ENCODE results near the gene LARP1. TPM values are rescaled to one million over a fixed set of nuclear protein-coding genes. Genes with fewer than 3 reads are reported as not detected.

Gene LARP1
- total and polyA plus RNA-seq, 2 donors (not counting 1 experiment from before 2014, with no cell fraction given) = 59.6 to 150 TPM

GRCh38 chr5:154761046-154761736 lies 6.0 kb downstream of the LARP1 start:
- peak overlapping the region in 3 of 5 experiments; percentile 3 to 33 (median 5) for H3K4me3 ChIP-seq (ENCODE audit: control extremely low read depth in 1 of 5, extremely low read depth in 1 of 5, insufficient read depth in 1 of 5, low read depth in 2 of 5, low read length in 4 of 5)

More at GRCh38 chr5:154761046-154761736, 6.0 kb downstream of the LARP1 start:
- peaks cover 73% of the 10 kb centered on the region for H3K4me1 Mint-ChIP-seq
- ChIA-PET POLR2A (interaction anchor here (0.7 kb wide), 1 partner anchor 97 kb away, joined by 3 read pairs; the partner anchor contains the start of gene CNOT8), CTCF (no interaction called here)
- H3K4me3 Mint-ChIP-seq = peak overlapping the region; percentile 72
- Histone ChIP-seq H3K36me3 (replicated peaks in 1 of 2; ENCODE audit: control extremely low read depth in 1 of 2, control insufficient read depth in 1 of 2, extremely low read depth in 1 of 2, insufficient read depth in 2 of 2, low read length in 1 of 2) (no peaks in the 10 kb centered on the region), H3K79me2 (ENCODE audit: control insufficient read depth, insufficient read depth, low read length) (peaks cover 98% of the 10 kb centered on the region), H3K27me3 (replicated peaks in 1 of 4; ENCODE audit: control extremely low read depth in 1 of 4, control insufficient read depth in 3 of 4, insufficient read depth in 4 of 4, low read length in 3 of 4) (no peaks in the 10 kb centered on the region), H4K20me1 (ENCODE audit: control insufficient read depth, insufficient read depth, low read length, poor library complexity, severe bottlenecking) (peaks cover 56% of the 10 kb centered on the region), H3K9me3 (ENCODE audit: control extremely low read depth in 1 of 3, control insufficient read depth in 2 of 3, insufficient read depth in 1 of 3, low read length in 2 of 3) (no peaks in the 10 kb centered on the region), H3K9ac (ENCODE audit: low read length) (peak overlapping the region; percentile 32), H3K27ac (ENCODE audit: low read length in 2 of 2) (peak overlapping the region; percentile 51 to 87), H3K4me2 (replicated peaks; ENCODE audit: low read depth, low read length, poor library complexity, severe bottlenecking) (peak overlapping the region; percentile 70), H2AFZ (ENCODE audit: insufficient read depth, low read depth, low read length, poor library complexity, severe bottlenecking) (peak overlapping the region; percentile 80), H3K4me1 (ENCODE audit: control insufficient read depth in 2 of 2, insufficient read depth in 2 of 2, low read length in 2 of 2) (peaks cover 46 to 52% of the 10 kb centered on the region in 2 donors)
- H3K27ac Mint-ChIP-seq = peak overlapping the region; percentile 90
- intact Hi-C loops (cut with micrococcal nuclease) = no loop called here
- WGBS (ENCODE audit: insufficient coverage) = 39% methylated on average over 3 of the region's 5 CpGs
- peak; percentile 20 for ATAC-seq (ENCODE audit: low read depth)
- no peaks in the 10 kb centered on the region for H3K9me3 Mint-ChIP-seq (ENCODE audit: insufficient read depth)
- DNase-seq = peak; percentile 77
- TF ChIP-seq EZH2 (IDR thresholded peaks at IDR 0.05; ENCODE audit: borderline replicate concordance, insufficient read depth, low read depth, low read length, poor library complexity, severe bottlenecking) (no peak), CTCF (IDR thresholded peaks at IDR 0.05) (no peak)
- no peaks in the 10 kb centered on the region for H3K27me3 Mint-ChIP-seq
